Activated CD8-positive, alpha-beta memory T cell treated with anti-CD3 and anti-CD28 coated beads for 24 hours (primary cell): ENCODE measurements around the gene KLF8.
A peak's percentile ranks its signal among the peaks of the same experiment; 100 is the strongest.
"Not testable (repeated sequence)": the region's sequence is repeated elsewhere in the genome, so short reads cannot be mapped to it uniquely, and the experiment has no call there.

Experiments
- DNase-seq: peaks from one replicate; pipeline ENCODE4 v3.0.0-alpha.2; 2020

Gene KLF8

GRCh38 chrX:56232221-56233082 is at the start of gene KLF8:
TSS of gene KLF8 (plus strand) at chrX:56232356. CDS start at chrX:56233335, 979 bp downstream.
- peak; percentile 62 for DNase-seq

DNA sequence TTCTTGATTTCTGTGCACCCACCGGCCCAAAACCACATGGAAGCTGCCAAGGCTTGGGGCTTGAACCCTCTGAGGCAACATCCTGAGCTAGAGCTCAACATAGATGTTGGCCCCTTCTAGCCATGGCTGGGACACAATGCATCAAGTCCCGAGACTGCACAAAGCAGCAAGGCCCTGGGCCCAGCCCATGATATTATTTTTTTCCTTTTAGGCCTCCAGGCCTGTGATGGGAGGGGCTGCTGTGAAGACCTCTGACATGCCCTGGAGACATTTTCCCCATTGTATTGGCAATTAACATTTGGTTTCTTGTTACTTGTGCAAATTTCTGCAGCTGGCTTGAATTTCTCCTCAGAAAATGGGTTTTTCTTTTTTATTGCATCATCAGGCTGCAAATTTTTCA is 25.2 kb upstream of the KLF8 start:
- DNase-seq, result not testable (repeated sequence)

GRCh38 chrX:56211701-56212100 is 20.5 kb upstream of the KLF8 start:
- no peak for DNase-seq

DNA sequence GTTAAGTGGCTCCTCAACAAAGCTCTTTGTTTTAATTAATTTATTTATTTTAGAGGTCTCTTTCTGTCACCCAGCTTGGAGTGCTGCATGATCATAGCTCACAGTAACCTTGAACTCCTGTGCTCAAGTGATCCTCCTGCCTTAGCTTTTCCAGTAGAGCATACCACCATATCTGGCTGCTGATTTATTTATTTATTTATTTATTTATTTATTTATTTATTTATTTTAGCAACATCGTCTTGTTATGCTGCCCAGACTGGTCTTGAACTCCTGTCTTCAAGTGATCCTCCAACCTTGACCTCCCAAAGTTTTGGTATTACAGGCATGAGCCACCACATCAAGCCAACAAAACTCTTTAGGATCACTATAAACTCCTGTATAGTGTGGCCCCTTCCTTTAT is 15.8 kb upstream of the KLF8 start:
- DNase-seq, result no peak

- DNase-seq, result no peak
Observed at GRCh38 chrX:56219700-56220099, 12.5 kb upstream of the KLF8 start.

DNA sequence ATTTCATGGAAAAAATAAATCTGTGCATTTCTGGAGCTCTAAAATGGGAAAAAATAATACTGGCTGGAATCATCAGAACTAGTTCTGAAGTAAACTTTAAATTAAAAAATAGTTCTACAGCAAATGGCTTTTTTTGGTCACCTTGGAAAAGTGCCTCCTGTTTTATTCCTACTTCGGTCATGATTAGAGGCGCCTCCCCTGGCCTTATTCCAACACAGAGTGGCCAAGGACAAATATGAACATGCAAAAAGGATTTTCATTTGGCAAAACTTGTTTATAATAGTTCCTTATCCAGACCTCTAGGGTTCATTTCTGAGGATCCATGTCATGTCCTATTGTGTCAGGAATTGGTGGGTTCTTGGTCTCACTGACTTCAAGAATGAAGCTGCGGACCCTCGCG is 11.1 kb upstream of the KLF8 start:
- no peak for DNase-seq

DNA sequence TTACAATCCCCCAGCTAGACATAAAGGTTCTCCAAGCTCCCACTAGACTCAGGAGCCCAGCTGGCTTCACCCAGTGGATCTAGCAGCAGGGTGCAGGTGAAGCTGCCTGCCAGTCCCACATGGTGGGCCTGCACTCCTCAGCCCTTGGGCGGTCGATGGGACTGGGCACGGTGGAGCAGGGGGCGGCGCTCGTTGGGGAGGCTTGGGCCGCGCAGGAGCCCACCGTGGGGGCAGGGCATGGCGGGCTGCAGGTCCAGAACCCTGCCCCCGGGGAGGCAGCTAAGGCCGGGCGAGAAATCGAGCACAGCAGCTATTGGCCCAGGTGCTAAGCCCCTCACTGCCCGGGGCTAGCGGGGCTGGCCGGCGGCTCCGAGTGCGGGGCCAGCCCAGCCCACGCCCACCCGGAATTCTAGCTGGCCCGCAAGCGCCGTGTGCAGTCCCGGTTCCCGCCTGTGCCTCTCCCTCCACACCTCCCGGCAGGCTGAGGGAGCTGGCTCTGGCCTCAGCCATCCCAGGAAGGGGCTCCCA is 9.6 kb upstream of the KLF8 start:
- DNase-seq, result no peak

GRCh38 chrX:56226980-56227379 is 5.2 kb upstream of the KLF8 start:
- DNase-seq, result no peak

DNA sequence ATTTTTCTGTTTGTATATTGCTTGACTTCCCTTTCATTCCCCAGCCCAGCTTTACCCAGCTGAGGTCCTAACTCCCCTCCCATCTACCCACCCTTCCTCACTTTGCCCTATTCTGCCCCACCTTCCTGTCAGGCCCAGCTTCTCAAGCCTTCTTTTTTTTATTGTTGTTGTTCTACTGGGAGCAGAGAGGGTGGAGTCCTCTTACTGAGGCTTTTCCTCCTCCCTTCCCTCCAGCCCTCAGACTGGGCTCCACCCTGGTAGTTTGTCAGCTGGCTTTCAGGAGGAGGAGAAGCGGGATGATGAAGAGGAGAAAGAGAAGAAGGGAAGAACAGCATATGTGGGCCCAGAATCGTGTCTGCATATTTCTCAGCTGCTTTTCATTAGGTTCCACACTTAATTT is 3.2 kb upstream of the KLF8 start:
- DNase-seq, result no peak

DNA sequence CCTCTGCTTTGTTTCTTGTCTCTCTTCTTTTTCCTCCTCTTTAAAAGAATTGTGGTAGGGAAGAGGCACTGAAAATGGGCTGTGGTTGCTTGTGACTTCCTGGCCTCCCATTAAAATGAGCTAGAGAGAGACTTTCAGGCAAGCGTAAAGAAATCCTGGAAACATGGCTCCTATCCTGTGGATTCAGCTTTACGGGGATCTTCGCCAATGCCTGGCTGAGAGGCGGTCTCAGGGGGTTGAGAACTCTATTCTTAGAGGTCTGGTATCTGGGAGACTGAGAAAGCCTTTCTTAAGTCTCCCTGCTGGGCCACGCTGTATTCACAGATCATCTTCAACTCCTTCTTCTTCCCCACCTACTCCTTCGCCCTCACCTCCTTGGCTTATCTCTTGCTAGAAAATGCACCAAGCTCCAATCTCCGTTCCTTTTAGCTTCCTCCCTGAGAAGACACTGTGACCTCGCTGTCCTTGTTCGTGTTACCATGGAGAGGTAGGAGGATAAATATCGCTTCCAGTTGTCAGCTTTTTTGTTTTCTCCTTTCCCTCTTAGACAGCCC is 542 bp upstream of the KLF8 start:
- DNase-seq, result no peak

GRCh38 chrX:56233100-56233499 is 944 bp downstream of the KLF8 start:
- DNase-seq, result no peak

DNA sequence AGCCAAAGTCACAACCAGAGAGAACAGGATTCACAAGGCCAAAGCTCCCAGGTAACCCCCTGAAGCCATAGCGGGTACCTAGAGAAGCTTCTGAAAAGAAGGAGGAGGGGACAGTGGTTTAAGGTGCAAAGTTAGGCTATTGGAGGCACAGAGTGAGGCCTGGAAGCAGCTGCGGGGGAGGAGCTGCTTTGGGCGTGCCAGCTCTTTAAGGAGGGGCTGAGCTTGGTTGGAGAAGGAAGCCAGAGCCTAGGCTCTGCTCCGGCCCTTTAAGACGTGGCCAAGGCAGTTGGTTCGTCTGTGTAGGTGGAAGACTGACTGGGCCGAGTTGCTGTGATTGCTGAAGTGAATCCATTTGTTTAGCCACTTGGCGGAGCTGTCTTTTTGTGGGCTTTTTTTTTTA is 1.5 kb downstream of the KLF8 start:
- no peak for DNase-seq

GRCh38 chrX:56248492-56248891 is 16.3 kb downstream of the KLF8 start:
- DNase-seq, result peak; percentile 71

- DNase-seq, result no peak
Observed at GRCh38 chrX:56253832-56254703, 21.9 kb downstream of the KLF8 start.

GRCh38 chrX:56268888-56269287 is 36.7 kb downstream of the KLF8 start:
- DNase-seq, result no peak

- DNase-seq, result no peak
Observed at GRCh38 chrX:56278692-56279091, 46.5 kb downstream of the KLF8 start.

- DNase-seq, result no peak
Observed at GRCh38 chrX:56279863-56280262, 47.7 kb downstream of the KLF8 start.

GRCh38 chrX:56281789-56282188 is 49.6 kb downstream of the KLF8 start:
- no peak for DNase-seq

- no peak for DNase-seq
Observed at GRCh38 chrX:56284269-56284668, 52.1 kb downstream of the KLF8 start.

DNA sequence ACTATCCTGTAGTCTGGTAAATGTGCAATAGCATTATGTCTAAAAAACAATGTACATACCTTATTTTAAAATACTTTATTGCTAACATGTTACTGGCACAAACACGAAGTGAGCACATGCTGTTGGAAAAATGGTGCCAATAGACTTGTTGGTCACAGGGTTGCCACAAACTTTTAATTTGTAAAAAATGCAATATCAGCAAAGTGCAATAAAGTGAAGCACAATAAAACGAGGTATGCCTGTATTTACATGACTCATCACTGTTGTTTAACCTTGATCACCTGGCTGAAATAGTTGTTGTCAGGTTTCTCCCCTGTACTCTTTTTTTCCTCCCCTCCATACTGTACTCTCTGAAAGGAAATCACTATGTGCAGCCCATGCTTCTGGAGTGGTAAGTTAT is 56.5 kb downstream of the KLF8 start:
- no peak for DNase-seq

- no peak for DNase-seq
Observed at GRCh38 chrX:56289449-56289848, 57.3 kb downstream of the KLF8 start.

DNA sequence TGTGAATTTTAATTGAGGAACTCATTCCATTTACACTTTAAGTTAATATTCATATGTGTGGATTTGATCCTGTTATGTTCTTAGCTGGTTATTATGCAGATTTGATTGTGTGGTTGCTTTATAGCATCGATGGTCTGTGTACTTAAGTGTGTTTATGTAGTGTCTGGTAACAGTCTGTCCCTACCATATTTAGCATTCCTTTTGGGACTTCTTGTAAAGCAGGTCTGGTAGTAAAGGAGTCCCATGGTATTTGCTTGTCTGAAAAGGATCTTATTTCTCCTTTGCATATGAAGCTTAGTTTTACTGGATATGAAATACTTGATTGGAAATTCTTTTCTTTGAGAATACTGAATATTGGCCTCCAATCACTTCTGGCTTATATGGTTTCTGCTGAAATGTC is 76.6 kb downstream of the KLF8 start:
- no peak for DNase-seq

- no peak for DNase-seq
Observed at GRCh38 chrX:56309881-56310280, 77.7 kb downstream of the KLF8 start.
